SH-SY5Y (cell line): ENCODE measurements around the gene SLFNL1.

Experiments used
- GATA2 ChIP-seq: IDR thresholded peaks from 2 replicates; pipeline ENCODE4 v1.6.1; 2011; ENCODE audit warnings: mild to moderate bottlenecking, low read depth, low read length
- GATA3 ChIP-seq: IDR thresholded peaks from 2 replicates; pipeline ENCODE4 v1.6.1; 2011; ENCODE audit warnings: low read depth, mild to moderate bottlenecking, low read length, moderate library complexity

DNA sequence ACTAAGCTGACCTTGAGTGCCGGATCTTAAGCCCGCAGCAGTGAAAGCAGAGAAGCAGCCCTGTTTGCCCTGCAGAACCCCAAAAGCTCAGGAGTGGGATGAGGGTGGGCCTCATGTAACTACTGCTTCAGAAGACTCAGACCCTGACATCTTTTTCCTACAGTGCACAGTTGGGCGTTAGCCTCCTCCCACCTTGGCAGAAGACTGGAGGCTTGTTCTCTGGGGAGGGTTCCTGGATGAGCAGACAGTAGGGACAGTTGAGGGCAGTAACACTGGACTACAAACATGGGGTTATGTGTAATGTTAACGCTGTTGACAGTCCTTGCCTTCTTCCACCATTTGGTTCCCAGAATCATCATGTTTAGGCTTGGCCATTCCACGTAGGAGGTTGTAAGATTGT is 32.5 kb downstream of the SLFNL1 start:
- TF ChIP-seq GATA2 (no peak), GATA3 (no peak)
